ENCODE data around the gene AXDND1. TPM values are rescaled to one million over a fixed set of nuclear protein-coding genes. Genes with fewer than 3 reads are reported as not detected.
"Not testable (repeated sequence)": the region's sequence is repeated elsewhere in the genome, so short reads cannot be mapped to it uniquely, and the experiment has no call there.

The AXDND1 gene
- total RNA-seq, 1 experiment from 2014 or later = 1.8 TPM

DNA sequence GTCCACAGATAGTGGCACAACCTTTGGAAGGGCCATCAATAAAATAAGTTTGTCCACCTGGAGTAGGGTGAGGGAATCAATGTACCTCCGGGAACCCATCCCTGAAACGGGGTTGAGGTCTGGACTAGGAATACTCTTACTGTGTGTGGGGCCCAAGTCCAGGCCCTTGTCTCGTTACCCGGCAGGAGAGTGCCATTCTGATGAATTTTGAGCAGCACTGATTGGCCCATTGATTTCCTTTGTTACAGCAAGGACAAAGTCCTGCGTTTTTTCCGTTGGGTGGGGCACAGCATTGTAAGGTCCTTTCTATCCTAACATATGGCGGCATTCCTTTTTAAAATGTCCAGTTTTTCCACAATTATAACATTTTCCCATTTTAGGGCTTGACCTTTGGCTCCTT is 75.2 kb downstream of the AXDND1 start:
- ChIA-PET CTCF (no interaction called here), POLR2A (ENCODE audit: unreplicated experiment) (interaction anchor here (0.6 kb wide), 1 partner anchor 103 kb away, joined by 8 read pairs; no protein-coding TSS in a partner anchor)
- H3K4me3 ChIP-seq = no peak overlapping the region
- no peak overlapping the region for H3K4me2 ChIP-seq
- H3K4me1 ChIP-seq (replicated peaks; ENCODE audit: insufficient read depth) = no peaks in the 10 kb centered on the region
- H3K27ac ChIP-seq = no peak overlapping the region
- no peak for DNase-seq
- no peaks in the 10 kb centered on the region for H3K9me2 ChIP-seq (ENCODE audit: insufficient read depth)
- TF ChIP-seq EZH2 (IDR thresholded peaks at IDR 0.05; ENCODE audit: low read depth) = no peak
- TF ChIP-seq, protein P1, sequence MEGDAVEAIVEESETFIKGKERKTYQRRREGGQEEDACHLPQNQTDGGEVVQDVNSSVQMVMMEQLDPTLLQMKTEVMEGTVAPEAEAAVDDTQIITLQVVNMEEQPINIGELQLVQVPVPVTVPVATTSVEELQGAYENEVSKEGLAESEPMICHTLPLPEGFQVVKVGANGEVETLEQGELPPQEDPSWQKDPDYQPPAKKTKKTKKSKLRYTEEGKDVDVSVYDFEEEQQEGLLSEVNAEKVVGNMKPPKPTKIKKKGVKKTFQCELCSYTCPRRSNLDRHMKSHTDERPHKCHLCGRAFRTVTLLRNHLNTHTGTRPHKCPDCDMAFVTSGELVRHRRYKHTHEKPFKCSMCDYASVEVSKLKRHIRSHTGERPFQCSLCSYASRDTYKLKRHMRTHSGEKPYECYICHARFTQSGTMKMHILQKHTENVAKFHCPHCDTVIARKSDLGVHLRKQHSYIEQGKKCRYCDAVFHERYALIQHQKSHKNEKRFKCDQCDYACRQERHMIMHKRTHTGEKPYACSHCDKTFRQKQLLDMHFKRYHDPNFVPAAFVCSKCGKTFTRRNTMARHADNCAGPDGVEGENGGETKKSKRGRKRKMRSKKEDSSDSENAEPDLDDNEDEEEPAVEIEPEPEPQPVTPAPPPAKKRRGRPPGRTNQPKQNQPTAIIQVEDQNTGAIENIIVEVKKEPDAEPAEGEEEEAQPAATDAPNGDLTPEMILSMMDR (conservative IDR thresholded peaks at IDR 0.05) = no peak
- no TSS peak for BruUV-seq (replicated peaks)
- H2AFZ ChIP-seq = no peak overlapping the region
- intact Hi-C loops (cut with micrococcal nuclease; ENCODE audit: unreplicated experiment) = no loop called here
- H3F3A ChIP-seq (ENCODE audit: insufficient read depth, low read depth) = no peaks in the 10 kb centered on the region
- no peaks in the 10 kb centered on the region for H4K20me1 ChIP-seq (ENCODE audit: insufficient read depth)
- peaks cover 4% of the 10 kb centered on the region; the same call in 1 of the 2 replicates for H3K27me3 ChIP-seq (ENCODE audit: insufficient read depth, low read depth)
- H3K36me3 ChIP-seq (ENCODE audit: low read depth) = no peaks in the 10 kb centered on the region
- no peaks in the 10 kb centered on the region for H3K9me3 ChIP-seq (ENCODE audit: insufficient read depth, low read depth)
- H3K79me2 ChIP-seq (ENCODE audit: low read depth) = no peaks in the 10 kb centered on the region

DNA sequence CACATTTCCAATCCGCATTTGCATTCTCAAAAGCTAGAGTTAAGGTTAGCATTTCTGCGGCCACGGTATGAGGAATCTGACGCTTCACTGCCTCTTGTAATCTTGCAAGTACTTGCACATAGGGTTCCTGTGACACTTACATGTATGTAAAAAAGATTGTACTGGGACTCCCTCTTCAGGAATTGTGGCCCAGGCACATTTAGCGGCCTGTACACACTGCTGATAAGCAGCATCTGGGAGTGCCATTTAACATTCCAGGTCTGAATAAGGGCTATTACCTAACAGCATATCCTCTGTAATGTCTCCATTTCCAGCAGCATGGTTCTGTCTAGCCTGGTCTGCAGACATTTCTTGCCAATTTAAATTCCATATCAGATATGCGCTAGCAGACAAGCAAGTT is 75.7 kb downstream of the AXDND1 start:
- CTCF ChIA-PET = no interaction called here
- BruUV-seq (replicated peaks) = no TSS peak
- H3K4me1 ChIP-seq (replicated peaks; ENCODE audit: insufficient read depth) = no peaks in the 10 kb centered on the region
- H3K9me3 ChIP-seq (ENCODE audit: insufficient read depth, low read depth) = no peaks in the 10 kb centered on the region
- no peak overlapping the region for H3K4me3 ChIP-seq
- H2AFZ ChIP-seq = no peak overlapping the region
- POLR2A ChIA-PET (ENCODE audit: unreplicated experiment) = no interaction called here
- H3K9me2 ChIP-seq (ENCODE audit: insufficient read depth) = no peaks in the 10 kb centered on the region; the same call in 1 of the 2 replicates
- no peaks in the 10 kb centered on the region for H3K36me3 ChIP-seq (ENCODE audit: low read depth)
- H3K27me3 ChIP-seq (ENCODE audit: insufficient read depth, low read depth) = peaks cover 4% of the 10 kb centered on the region; the same call in 1 of the 2 replicates
- TF ChIP-seq, protein P1 (conservative IDR thresholded peaks at IDR 0.05) = no peak
- no peak for TF ChIP-seq EZH2 (IDR thresholded peaks at IDR 0.05; ENCODE audit: low read depth)
- intact Hi-C loops (cut with micrococcal nuclease; ENCODE audit: unreplicated experiment) = no loop called here
- no peak overlapping the region for H3K4me2 ChIP-seq
- no peak for DNase-seq
- no peaks in the 10 kb centered on the region for H3K79me2 ChIP-seq (ENCODE audit: low read depth)
- no peak overlapping the region for H3K27ac ChIP-seq
- H3F3A ChIP-seq (ENCODE audit: insufficient read depth, low read depth) = no peaks in the 10 kb centered on the region
- no peaks in the 10 kb centered on the region for H4K20me1 ChIP-seq (ENCODE audit: insufficient read depth)

DNA sequence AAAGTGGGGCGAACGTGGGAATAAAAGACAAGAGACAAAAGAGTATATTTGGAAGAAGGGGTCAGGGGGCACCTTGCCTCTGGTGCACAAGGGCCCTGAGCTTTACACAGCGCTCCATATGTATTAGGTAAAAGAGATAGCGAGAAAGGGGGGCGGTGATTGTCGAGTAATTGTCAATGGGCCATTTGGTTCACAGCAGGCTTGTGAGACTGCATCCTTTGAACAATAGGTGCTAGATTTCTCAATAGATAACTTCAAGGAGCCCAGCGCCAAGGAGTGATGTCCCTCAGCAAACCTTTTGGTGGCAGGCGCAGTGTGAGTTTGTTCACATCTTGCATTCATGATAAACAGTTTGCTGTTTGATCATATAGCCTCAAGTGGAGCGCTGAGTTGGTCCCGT is 77.1 kb downstream of the AXDND1 start:
- BruUV-seq (replicated peaks); POLR2A ChIA-PET (ENCODE audit: unreplicated experiment): not testable (repeated sequence)

DNA sequence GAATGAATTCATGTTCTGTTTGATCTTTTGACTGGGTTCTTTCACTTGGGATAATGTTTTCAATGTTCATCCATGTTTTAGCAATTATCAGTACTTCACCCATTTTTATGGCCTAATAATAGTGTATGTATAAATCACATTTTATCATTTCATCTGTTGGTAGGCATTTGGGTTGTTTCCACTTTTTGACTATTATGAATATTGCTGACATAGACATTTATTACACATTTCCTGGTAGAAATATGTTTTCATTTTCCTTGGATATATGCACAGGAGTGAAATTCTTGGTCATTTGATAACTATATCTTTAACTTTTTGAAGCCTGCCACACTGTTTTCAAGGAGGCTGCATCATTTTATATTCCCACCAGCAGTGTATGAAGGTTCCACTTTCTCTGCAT is 79.8 kb downstream of the AXDND1 start:
- H3K36me3 ChIP-seq (ENCODE audit: low read depth) = no peaks in the 10 kb centered on the region
- H3K4me1 ChIP-seq (replicated peaks; ENCODE audit: insufficient read depth) = no peaks in the 10 kb centered on the region
- H3K9me3 ChIP-seq (ENCODE audit: insufficient read depth, low read depth) = no peaks in the 10 kb centered on the region
- intact Hi-C loops (cut with micrococcal nuclease; ENCODE audit: unreplicated experiment) = no loop called here
- ChIA-PET POLR2A (ENCODE audit: unreplicated experiment) (no interaction called here), CTCF (no interaction called here)
- H2AFZ ChIP-seq = no peak overlapping the region
- no peak overlapping the region for H3K4me3 ChIP-seq
- H3K27me3 ChIP-seq (ENCODE audit: insufficient read depth, low read depth) = no peaks in the 10 kb centered on the region; the same call in 1 of the 2 replicates
- TF ChIP-seq, protein P1 (conservative IDR thresholded peaks at IDR 0.05) = no peak
- TF ChIP-seq EZH2 (IDR thresholded peaks at IDR 0.05; ENCODE audit: low read depth) = no peak
- H3F3A ChIP-seq (ENCODE audit: insufficient read depth, low read depth) = no peaks in the 10 kb centered on the region
- no peak for DNase-seq
- H4K20me1 ChIP-seq (ENCODE audit: insufficient read depth) = no peaks in the 10 kb centered on the region
- H3K27ac ChIP-seq = no peak overlapping the region
- no peaks in the 10 kb centered on the region; the same call in 1 of the 2 replicates for H3K9me2 ChIP-seq (ENCODE audit: insufficient read depth)
- BruUV-seq (replicated peaks) = no TSS peak
- H3K79me2 ChIP-seq (ENCODE audit: low read depth) = no peaks in the 10 kb centered on the region
- H3K4me2 ChIP-seq = no peak overlapping the region

More for the DNA sequence above, 77.1 kb downstream of the AXDND1 start:
- H3K27ac ChIP-seq; H3K79me2 ChIP-seq (ENCODE audit: low read depth); H3K9me3 ChIP-seq (ENCODE audit: insufficient read depth, low read depth); H4K20me1 ChIP-seq (ENCODE audit: insufficient read depth); H3K36me3 ChIP-seq (ENCODE audit: low read depth); H3K4me1 ChIP-seq (replicated peaks; ENCODE audit: insufficient read depth); intact Hi-C loops (cut with micrococcal nuclease; ENCODE audit: unreplicated experiment); H3K4me3 ChIP-seq; DNase-seq; CTCF ChIA-PET; H3K9me2 ChIP-seq (ENCODE audit: insufficient read depth); H3F3A ChIP-seq (ENCODE audit: insufficient read depth, low read depth); H3K4me2 ChIP-seq; H2AFZ ChIP-seq; H3K27me3 ChIP-seq (ENCODE audit: insufficient read depth, low read depth): not testable (repeated sequence)

Data from PC-9 (cell line).